Stimulated activated memory B cell treated with anti-CD40 and anti-IgM and Interleukin-4, amounts not matched to agents 10 μg/mL and 1 μg/mL and 100 μg/mL, for 72 hours (primary cell): ENCODE measurements around the gene CTNS.
A peak's percentile ranks its signal among the peaks of the same experiment; 100 is the strongest.

Source experiments
- ATAC-seq: fragments of 150-1000 bp; cut with Tn5 transposase; 2 replicates; pipeline ENCODE4 v1.10.0; 2021
- H3K27ac Mint-ChIP-seq: one replicate; pipeline ENCODE4 v1.8.0; 2022; ENCODE audit warnings: mild to moderate bottlenecking, mixed read lengths
- H3K27me3 Mint-ChIP-seq: one replicate; pipeline ENCODE4 v1.8.0; 2022; ENCODE audit warnings: mixed read lengths
- H3K36me3 Mint-ChIP-seq: one replicate; pipeline ENCODE4 v1.8.0; 2022; ENCODE audit warnings: mixed read lengths
- H3K4me1 Mint-ChIP-seq: one replicate; pipeline ENCODE4 v1.8.0; 2022; ENCODE audit warnings: mixed read lengths
- H3K4me3 Mint-ChIP-seq: one replicate; pipeline ENCODE4 v1.8.0; 2022; ENCODE audit warnings: mild to moderate bottlenecking, moderate library complexity, mixed read lengths
- H3K9me3 Mint-ChIP-seq: one replicate; pipeline ENCODE4 v1.8.0; 2022; ENCODE audit warnings: mixed read lengths

The CTNS gene

DNA sequence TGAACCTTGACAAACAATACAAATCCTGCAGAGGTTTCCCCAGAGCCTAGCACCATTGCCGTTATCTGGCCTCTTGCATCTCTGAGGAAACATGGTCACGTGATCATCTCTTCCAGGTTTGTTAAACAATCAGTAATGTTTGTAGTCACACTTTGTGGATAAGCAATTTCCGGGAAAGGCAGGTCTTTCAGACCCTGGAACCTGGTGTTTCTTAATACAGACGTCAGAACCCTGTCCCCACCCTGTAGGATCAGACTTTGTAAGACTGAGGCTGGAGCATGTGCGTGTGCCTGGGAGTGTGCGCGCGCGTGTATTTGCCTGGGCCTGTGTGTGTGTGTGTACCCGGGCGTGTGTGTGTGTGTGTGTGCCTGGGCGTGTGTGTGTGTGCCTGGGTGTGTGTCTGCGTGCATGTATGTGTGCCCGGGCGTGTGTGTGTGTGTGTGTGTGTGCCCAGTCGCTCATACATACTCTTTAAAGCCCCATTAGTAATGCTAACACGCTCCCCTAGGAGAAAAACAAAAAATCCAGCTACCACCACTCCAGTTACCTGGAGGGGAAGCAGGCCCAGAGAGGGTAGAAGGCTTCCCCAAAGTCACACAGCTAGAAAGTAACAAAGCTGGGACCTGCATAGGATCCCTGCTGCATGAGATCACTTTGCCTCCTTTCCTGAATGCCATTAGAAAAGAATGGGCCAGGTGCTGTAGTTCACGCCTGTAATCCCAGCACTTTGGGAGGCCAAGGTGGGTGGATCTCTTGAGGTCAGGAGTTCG lies 5.3 kb downstream of the CTNS start:
- Mint-ChIP-seq H3K9me3 (no peaks in the 10 kb centered on the region), H3K4me3 (no peak overlapping the region), H3K27ac (peak overlapping the region; percentile 22)

GRCh38 chr17:3643889-3644349 lies 7.4 kb downstream of the CTNS start:
- Mint-ChIP-seq H3K36me3 (peaks cover 19% of the 10 kb centered on the region), H3K9me3 (no peaks in the 10 kb centered on the region), H3K4me3 (no peak overlapping the region), H3K27me3 (no peaks in the 10 kb centered on the region), H3K27ac (no peak overlapping the region), H3K4me1 (peaks cover 55% of the 10 kb centered on the region)
- ATAC-seq, result no peak

More for the DNA sequence above, 5.3 kb downstream of the CTNS start:
- Mint-ChIP-seq H3K36me3 (peaks cover 12% of the 10 kb centered on the region), H3K27me3 (no peaks in the 10 kb centered on the region), H3K4me1 (peaks cover 54% of the 10 kb centered on the region)
- ATAC-seq, result no peak

DNA sequence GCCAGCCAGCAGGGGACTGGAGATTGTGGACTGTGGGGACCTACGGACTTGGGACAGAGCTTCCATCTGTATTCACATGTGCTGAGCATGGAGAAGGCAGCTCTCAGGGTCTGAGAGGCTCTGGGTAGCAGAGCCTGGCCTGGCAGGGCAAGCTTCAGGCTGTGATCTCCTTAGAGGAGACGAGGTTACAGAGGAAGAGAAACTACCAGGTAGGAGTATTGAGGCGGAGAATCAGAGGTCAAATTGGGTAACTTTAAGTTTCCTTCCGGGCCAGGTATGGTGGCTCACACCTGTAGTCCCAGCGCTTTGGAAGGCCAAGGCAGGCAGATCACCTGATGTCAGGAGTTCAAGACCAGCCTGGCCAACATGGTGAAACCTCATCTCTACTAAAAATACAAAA lies 8.8 kb downstream of the CTNS start:
- Mint-ChIP-seq H3K36me3 (peaks cover 19% of the 10 kb centered on the region), H3K4me1 (peaks cover 46% of the 10 kb centered on the region), H3K27me3 (no peaks in the 10 kb centered on the region), H3K4me3 (peak overlapping the region; percentile 19), H3K27ac (peak overlapping the region; percentile 56), H3K9me3 (no peaks in the 10 kb centered on the region)
- ATAC-seq, result no peak

DNA sequence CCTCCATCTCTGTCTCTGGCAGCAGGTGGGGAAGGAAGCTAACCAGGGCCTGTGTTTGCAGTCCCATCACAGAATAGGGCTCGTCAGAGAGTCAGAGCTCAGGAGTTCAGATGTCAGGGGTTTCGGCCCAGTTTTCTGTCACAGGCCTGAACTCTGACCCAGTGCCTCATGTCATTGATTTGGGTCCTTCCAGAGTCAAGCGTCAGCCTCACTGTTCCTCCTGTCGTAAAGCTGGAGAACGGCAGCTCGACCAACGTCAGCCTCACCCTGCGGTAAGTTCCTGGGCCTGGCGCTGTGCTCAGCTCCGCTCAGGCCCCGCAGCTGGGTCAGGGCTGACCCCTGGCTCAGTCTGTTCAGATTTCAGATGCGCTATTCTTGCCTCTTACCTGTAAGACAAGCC lies 10.7 kb downstream of the CTNS start:
- no peak for ATAC-seq
- peaks cover 44% of the 10 kb centered on the region for H3K4me1 Mint-ChIP-seq
- H3K27ac Mint-ChIP-seq, result no peak overlapping the region
- H3K4me3 Mint-ChIP-seq, result no peak overlapping the region
- H3K9me3 Mint-ChIP-seq, result no peaks in the 10 kb centered on the region
- H3K27me3 Mint-ChIP-seq, result no peaks in the 10 kb centered on the region
- H3K36me3 Mint-ChIP-seq, result peaks cover 19% of the 10 kb centered on the region

- Mint-ChIP-seq H3K36me3 (peaks cover 19% of the 10 kb centered on the region), H3K27me3 (no peaks in the 10 kb centered on the region), H3K4me1 (peaks cover 44% of the 10 kb centered on the region), H3K27ac (no peak overlapping the region), H3K4me3 (no peak overlapping the region), H3K9me3 (no peaks in the 10 kb centered on the region)
- peak; percentile 56 for ATAC-seq
Measured at GRCh38 chr17:3647769-3648555, 11.4 kb downstream of the CTNS start.

DNA sequence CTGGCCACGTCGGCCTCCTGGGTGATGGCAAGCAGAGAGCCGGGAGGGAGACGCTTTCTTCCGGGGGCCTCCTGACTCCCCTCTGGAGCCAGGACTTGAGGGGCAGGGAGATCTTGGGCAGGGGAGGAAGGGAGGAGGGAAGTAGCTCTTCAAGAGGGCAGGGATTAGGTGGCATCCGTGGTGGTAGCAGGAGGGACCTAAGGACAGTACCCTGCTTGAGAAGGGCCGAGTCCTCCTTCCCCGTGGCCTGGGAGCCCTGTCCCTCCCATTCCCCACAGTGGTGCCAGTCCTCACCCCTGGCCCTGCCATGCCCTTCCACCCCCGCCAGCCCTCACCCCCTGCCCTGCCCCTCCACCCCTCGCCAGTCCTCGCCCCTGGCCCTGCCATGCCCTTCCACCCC lies 19.2 kb downstream of the CTNS start:
- Mint-ChIP-seq H3K36me3 (peaks cover 16% of the 10 kb centered on the region), H3K27ac (no peak overlapping the region), H3K9me3 (no peaks in the 10 kb centered on the region), H3K4me3 (no peak overlapping the region), H3K4me1 (peaks cover 8% of the 10 kb centered on the region), H3K27me3 (no peaks in the 10 kb centered on the region)
- ATAC-seq, result no peak

DNA sequence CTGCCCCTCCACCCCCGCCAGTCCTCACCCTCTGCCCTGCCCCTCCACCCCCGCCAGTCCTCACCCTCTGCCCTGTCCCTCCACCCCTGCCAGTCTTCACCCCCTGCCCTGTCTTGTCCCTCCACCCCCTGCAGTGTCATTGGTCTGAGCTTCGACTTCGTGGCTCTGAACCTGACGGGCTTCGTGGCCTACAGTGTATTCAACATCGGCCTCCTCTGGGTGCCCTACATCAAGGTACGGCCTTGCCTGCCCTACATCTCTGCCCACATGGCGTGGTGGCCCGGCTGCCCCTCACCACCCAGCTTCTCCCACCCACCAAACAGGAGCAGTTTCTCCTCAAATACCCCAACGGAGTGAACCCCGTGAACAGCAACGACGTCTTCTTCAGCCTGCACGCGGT lies 19.8 kb downstream of the CTNS start:
- Mint-ChIP-seq H3K4me3 (no peak overlapping the region), H3K27ac (peak overlapping the region; percentile 31), H3K27me3 (no peaks in the 10 kb centered on the region), H3K9me3 (no peaks in the 10 kb centered on the region), H3K36me3 (peaks cover 16% of the 10 kb centered on the region), H3K4me1 (peaks cover 8% of the 10 kb centered on the region)
- ATAC-seq, result peak; percentile 3

DNA sequence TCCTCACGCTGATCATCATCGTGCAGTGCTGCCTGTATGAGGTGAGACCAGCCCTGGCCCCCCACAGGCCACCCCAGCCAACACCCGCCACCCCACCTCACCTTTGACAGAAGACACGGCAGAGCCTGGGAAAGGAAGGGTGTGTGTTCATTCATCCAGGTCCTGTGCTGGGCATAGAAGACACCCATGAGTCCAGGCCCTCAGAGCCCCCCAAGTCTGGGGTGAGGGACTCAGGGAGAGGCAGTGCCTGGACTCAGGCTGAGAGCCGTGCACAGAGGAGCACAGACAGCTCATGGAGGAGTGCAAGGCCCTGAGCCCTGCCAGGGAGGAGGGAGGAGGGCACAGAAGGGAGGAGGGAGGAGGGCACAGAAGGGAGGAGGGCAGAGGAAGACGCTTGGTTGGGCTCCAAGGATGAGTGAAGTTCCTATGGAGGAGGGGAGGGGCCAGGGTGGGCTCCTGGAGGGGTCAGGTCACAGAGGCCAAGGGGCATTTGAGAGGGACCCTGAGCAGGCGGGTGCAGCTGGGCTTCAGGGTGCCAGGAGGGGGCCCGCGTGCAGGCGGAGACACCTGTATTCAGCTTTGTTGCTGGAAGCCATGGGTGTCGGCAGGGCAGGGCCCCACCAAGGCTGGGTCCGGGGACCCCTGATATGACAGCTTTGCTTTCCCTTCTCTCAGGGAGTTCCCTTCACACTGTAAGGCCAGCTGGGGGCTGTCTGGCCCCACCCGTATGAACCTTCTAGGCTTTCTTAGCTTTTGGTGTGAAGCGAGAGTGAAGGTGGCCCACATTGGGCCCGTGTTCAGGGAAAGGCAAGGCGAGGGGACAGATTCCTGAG lies 20.4 kb downstream of the CTNS start:
- Mint-ChIP-seq H3K4me1 (peaks cover 8% of the 10 kb centered on the region), H3K36me3 (peaks cover 16% of the 10 kb centered on the region), H3K4me3 (no peak overlapping the region), H3K27me3 (no peaks in the 10 kb centered on the region), H3K9me3 (no peaks in the 10 kb centered on the region), H3K27ac (peak overlapping the region; percentile 31)
- ATAC-seq, result no peak

- H3K36me3 Mint-ChIP-seq, result peaks cover 16% of the 10 kb centered on the region
- H3K4me1 Mint-ChIP-seq, result peaks cover 8% of the 10 kb centered on the region
- no peaks in the 10 kb centered on the region for H3K27me3 Mint-ChIP-seq
- H3K27ac Mint-ChIP-seq, result no peak overlapping the region
- peak; percentile 9 for ATAC-seq
- no peaks in the 10 kb centered on the region for H3K9me3 Mint-ChIP-seq
- no peak overlapping the region for H3K4me3 Mint-ChIP-seq
Measured at GRCh38 chr17:3657588-3657869, 21.0 kb downstream of the CTNS start.

DNA sequence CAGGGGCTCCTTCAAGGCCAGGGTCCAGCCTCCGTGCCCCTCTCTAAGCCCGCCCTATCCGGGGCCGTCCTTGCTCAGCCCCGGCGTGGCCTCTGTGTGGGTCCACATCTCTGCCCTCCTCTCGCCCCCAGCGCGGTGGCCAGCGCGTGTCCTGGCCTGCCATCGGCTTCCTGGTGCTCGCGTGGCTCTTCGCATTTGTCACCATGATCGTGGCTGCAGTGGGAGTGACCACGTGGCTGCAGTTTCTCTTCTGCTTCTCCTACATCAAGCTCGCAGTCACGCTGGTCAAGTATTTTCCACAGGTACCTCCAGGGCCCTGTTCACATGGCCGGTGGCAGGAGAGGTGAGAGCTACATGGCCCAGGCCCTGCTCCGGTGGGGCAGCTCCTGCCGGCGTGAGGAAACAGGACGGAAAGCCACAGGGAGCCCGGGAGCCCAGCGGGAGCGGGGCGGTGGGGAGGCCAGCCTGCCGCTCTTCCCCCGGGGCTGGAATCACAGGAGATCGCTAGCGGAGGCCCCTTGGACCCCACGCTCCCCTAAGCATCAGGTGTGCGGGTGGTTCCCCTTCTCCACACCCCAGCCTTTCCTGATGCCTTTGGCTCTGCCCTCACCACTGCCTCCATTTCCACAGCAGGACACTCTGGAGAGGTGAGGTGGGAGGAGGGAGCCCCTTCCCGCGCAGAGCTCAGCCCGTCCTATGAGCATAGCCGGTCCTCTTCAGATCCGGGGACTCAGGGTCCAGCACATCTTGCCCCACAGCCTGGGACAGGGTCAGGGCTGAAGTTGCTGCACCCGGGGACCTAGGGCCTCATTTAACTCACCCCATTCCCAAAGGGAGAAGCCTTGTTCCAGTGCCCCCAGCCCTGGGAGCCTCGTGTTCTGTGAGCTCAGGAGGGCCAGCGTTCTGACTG lies 21.6 kb downstream of the CTNS start:
- no peaks in the 10 kb centered on the region for H3K27me3 Mint-ChIP-seq
- no peak overlapping the region for H3K27ac Mint-ChIP-seq
- peaks cover 16% of the 10 kb centered on the region for H3K36me3 Mint-ChIP-seq
- H3K9me3 Mint-ChIP-seq, result no peaks in the 10 kb centered on the region
- peaks cover 8% of the 10 kb centered on the region for H3K4me1 Mint-ChIP-seq
- H3K4me3 Mint-ChIP-seq, result no peak overlapping the region
- ATAC-seq, result peak; percentile 22

DNA sequence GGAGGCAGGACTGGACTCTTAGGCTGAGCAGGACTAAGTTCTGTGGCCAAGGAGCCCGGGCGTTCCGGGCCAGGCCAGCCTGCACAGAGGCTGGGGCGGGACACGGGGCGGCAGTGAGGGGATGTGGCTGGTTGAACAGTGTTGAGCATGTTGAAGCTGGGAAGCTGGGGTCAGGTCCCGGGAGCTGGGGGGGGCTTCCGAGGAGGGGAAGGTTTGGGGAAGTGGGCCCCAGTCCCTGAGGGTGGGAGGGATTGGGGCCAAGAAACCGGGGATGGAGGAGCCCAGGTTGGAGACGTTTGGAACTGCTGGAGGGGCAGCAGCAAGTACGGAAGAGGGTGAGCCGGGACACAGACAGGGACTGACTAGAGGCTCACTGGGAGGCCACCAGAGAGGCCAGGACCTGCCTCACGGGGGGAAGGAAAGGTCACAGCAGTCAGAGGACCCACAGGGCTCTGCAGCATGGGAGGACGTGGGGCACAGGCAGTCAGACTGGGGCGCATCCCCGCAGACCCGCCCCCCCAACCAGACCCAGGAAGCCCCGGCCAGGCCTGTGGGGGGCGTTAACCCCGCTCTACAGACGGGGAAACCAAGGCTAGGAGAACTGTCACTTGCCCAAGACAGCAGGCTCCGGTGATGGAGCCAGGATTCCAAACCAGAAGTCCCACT lies 22.4 kb downstream of the CTNS start:
- Mint-ChIP-seq H3K27me3 (no peaks in the 10 kb centered on the region), H3K4me1 (peaks cover 8% of the 10 kb centered on the region), H3K4me3 (no peak overlapping the region), H3K27ac (no peak overlapping the region), H3K9me3 (no peaks in the 10 kb centered on the region), H3K36me3 (peaks cover 16% of the 10 kb centered on the region)
- ATAC-seq, result no peak

- no peak for ATAC-seq
- no peaks in the 10 kb centered on the region for H3K27me3 Mint-ChIP-seq
- H3K9me3 Mint-ChIP-seq, result no peaks in the 10 kb centered on the region
- H3K27ac Mint-ChIP-seq, result no peak overlapping the region
- H3K4me1 Mint-ChIP-seq, result peaks cover 8% of the 10 kb centered on the region
- peaks cover 22% of the 10 kb centered on the region for H3K36me3 Mint-ChIP-seq
- no peak overlapping the region for H3K4me3 Mint-ChIP-seq
Measured at GRCh38 chr17:3659541-3660111, 23.1 kb downstream of the CTNS start.

DNA sequence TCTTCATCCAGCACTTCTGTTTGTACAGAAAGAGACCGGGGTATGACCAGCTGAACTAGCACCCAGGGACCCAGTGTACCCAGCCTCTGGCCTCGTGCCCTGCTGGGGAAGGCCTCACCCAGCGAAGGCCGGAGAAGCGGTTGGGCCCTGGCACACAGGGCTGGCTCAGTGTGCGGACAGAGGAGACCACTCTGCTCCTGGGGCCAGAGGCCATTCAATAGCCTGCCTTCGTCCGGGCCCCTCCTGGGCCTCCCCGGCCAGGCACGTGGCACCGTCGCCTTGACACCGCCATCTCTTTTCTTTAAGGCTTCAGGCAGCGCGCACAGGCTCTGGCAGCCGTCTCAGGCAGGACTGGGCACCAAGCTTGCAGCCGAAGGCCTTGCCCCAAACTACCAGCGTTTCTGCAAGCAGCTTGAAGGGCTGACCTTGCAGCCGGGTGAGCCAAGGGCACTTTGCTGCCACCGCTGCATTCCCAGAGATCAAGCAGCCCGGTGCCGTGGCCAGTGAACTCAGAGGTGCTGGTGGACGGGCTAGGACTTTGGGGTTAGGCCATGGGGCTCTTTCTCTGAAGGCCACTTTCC lies 23.8 kb downstream of the CTNS start:
- no peak for ATAC-seq
- Mint-ChIP-seq H3K4me3 (no peak overlapping the region), H3K36me3 (peaks cover 22% of the 10 kb centered on the region), H3K9me3 (no peaks in the 10 kb centered on the region), H3K27ac (no peak overlapping the region), H3K4me1 (peaks cover 8% of the 10 kb centered on the region), H3K27me3 (no peaks in the 10 kb centered on the region)
